ENCODE measurements around the gene LAMA2.

- TF ChIP-seq CTCF (IDR thresholded peaks at IDR 0.05) (no peak), POLR2A (IDR thresholded peaks at IDR 0.05; ENCODE audit: low read depth) (no peak), POLR2AphosphoS5 (IDR thresholded peaks at IDR 0.05) (no peak)
Observed at GRCh38 chr6:129429956-129430355, 547.0 kb downstream of the LAMA2 start.
